Esophagus squamous epithelium (tissue), 4 donors: ENCODE measurements around the gene BCL11B.

Experiments used
- POLR2A ChIP-seq, 4 donors: fragments of 450-650 bp; IDR thresholded peaks; one replicate each; pipeline ENCODE4 v1.6.1; 2017; ENCODE audit warnings: antibody characterized with exemption in 4 of 4, mild to moderate bottlenecking in 4 of 4, moderate library complexity in 3 of 4
- TF ChIP-seq, protein P1 (sequence below), 6 experiments: fragments of 450-650 bp in 4 of 6; fragments of 200-600 bp in 2 of 6; sonication (generic) in 2 of 6; IDR thresholded peaks; one replicate each; pipeline ENCODE4 v1.5.1; 2016 to 2019; ENCODE audit warnings: antibody characterized with exemption in 6 of 6, mild to moderate bottlenecking in 4 of 6, moderate library complexity in 4 of 6

DNA sequence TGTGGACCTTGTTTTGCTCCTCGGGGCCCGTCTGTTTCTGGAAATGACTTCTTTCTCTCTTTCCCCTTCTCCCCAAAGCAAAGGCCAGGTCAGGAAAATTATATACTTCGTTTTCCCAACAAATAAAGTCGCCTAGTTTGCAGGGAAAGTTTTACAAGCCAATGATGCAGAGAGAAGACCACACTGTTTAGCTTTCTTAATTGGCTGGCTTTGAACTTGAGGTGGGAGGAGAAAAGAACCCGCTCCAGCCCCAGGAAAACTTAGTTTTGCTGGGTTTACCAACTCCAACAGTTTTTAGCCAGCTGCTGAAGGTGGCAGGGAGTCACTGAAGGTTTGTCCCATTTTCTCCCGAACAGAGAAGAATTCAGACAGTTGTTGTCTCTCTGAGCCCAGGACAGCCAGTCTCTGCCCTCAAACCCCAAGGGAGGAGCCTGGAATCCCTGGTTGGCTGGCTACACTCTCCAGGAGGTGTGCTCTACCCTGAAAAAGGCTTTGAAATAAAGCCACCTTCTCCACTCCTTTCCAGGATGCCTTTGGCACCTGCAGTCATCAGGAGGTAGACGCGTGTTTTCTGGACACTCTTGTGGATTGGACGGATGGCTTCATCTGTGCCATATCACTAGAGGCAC, 24.8 kb downstream of the BCL11B start:
- TF ChIP-seq, protein P1, sequence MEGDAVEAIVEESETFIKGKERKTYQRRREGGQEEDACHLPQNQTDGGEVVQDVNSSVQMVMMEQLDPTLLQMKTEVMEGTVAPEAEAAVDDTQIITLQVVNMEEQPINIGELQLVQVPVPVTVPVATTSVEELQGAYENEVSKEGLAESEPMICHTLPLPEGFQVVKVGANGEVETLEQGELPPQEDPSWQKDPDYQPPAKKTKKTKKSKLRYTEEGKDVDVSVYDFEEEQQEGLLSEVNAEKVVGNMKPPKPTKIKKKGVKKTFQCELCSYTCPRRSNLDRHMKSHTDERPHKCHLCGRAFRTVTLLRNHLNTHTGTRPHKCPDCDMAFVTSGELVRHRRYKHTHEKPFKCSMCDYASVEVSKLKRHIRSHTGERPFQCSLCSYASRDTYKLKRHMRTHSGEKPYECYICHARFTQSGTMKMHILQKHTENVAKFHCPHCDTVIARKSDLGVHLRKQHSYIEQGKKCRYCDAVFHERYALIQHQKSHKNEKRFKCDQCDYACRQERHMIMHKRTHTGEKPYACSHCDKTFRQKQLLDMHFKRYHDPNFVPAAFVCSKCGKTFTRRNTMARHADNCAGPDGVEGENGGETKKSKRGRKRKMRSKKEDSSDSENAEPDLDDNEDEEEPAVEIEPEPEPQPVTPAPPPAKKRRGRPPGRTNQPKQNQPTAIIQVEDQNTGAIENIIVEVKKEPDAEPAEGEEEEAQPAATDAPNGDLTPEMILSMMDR (IDR thresholded peaks at IDR 0.05): no peak
- no peak for TF ChIP-seq POLR2A (IDR thresholded peaks at IDR 0.05)
